ENCODE measurements around the gene PPP2R5C. TPM values are rescaled to one million over a fixed set of nuclear protein-coding genes. Genes with fewer than 3 reads are reported as not detected.

The PPP2R5C gene
- total RNA-seq, 1 experiment from 2014 or later: 89.9 TPM

GRCh38 chr14:101869217-101869616 lies 107.7 kb downstream of the PPP2R5C start (continued):
- TF ChIP-seq PRDM15 (CRISPR knock-in tag; IDR thresholded peaks at IDR 0.05) (no peak), USF2 (CRISPR knock-in tag; IDR thresholded peaks at IDR 0.05) (no peak), ZNF281 (CRISPR knock-in tag; IDR thresholded peaks at IDR 0.05) (no peak), ATF1 (CRISPR knock-in tag; IDR thresholded peaks at IDR 0.05) (no peak), MYBL2 (CRISPR knock-in tag; IDR thresholded peaks at IDR 0.05) (no peak), KAT7 (CRISPR knock-in tag; IDR thresholded peaks at IDR 0.05; ENCODE audit: borderline replicate concordance) (no peak), TEAD1 (CRISPR knock-in tag; IDR thresholded peaks at IDR 0.05) (no peak), CDX4 (CRISPR knock-in tag; IDR thresholded peaks at IDR 0.05; ENCODE audit: borderline replicate concordance) (no peak), NFYB (CRISPR knock-in tag; conservative IDR thresholded peaks at IDR 0.05; ENCODE audit: low read depth) (no peak), ZNF416 (CRISPR knock-in tag; IDR thresholded peaks at IDR 0.05) (no peak), SP1 (CRISPR knock-in tag; conservative IDR thresholded peaks at IDR 0.05) (no peak), ZNF232 (CRISPR knock-in tag; IDR thresholded peaks at IDR 0.05) (no peak), ELF4 (CRISPR knock-in tag; IDR thresholded peaks at IDR 0.05; ENCODE audit: low read depth) (no peak), ZNF317 (CRISPR knock-in tag; IDR thresholded peaks at IDR 0.05; ENCODE audit: borderline replicate concordance, low read depth) (no peak)

- TF ChIP-seq ESRRA (CRISPR knock-in tag; IDR thresholded peaks at IDR 0.05; ENCODE audit: borderline replicate concordance) (no peak), USF1 (CRISPR knock-in tag; IDR thresholded peaks at IDR 0.05) (no peak), NFYB (CRISPR knock-in tag; conservative IDR thresholded peaks at IDR 0.05; ENCODE audit: low read depth) (no peak), CDX4 (CRISPR knock-in tag; IDR thresholded peaks at IDR 0.05; ENCODE audit: borderline replicate concordance) (no peak), SMAD3 (CRISPR knock-in tag; IDR thresholded peaks at IDR 0.05; ENCODE audit: borderline replicate concordance) (no peak), CREB1 (CRISPR knock-in tag; IDR thresholded peaks at IDR 0.05) (no peak), FOXK1 (CRISPR knock-in tag; IDR thresholded peaks at IDR 0.05) (no peak)
- CTCF ChIA-PET: interaction anchor here (0.7 kb wide), 1 partner anchor 151 kb away, joined by 5 read pairs; no protein-coding TSS in a partner anchor
- POLR2A ChIA-PET: no interaction called here
- no peaks in the 10 kb centered on the region for H3K36me3 Mint-ChIP-seq
- H3K9me3 Mint-ChIP-seq: no peaks in the 10 kb centered on the region
- DNase-seq (ENCODE audit: low spot score): no peak
- ATAC-seq: no peak
- no peaks in the 10 kb centered on the region for H3K4me1 Mint-ChIP-seq
- no peaks in the 10 kb centered on the region for H3K27me3 Mint-ChIP-seq (ENCODE audit: low read depth)
- no peak overlapping the region for H3K4me3 Mint-ChIP-seq
- no peak overlapping the region for H3K27ac Mint-ChIP-seq
Measured at GRCh38 chr14:101870273-101870939, 108.9 kb downstream of the PPP2R5C start.

Data from WTC11 (cell line).